ENCODE measurements around the gene SORBS1. TPM values are rescaled to one million over a fixed set of nuclear protein-coding genes. Genes with fewer than 3 reads are reported as not detected.
A peak's percentile ranks its signal among the peaks of the same experiment; 100 is the strongest.

The SORBS1 gene
- total and polyA plus RNA-seq, 2 experiments from 2014 or later, result 17.0 to 40.2 TPM

DNA sequence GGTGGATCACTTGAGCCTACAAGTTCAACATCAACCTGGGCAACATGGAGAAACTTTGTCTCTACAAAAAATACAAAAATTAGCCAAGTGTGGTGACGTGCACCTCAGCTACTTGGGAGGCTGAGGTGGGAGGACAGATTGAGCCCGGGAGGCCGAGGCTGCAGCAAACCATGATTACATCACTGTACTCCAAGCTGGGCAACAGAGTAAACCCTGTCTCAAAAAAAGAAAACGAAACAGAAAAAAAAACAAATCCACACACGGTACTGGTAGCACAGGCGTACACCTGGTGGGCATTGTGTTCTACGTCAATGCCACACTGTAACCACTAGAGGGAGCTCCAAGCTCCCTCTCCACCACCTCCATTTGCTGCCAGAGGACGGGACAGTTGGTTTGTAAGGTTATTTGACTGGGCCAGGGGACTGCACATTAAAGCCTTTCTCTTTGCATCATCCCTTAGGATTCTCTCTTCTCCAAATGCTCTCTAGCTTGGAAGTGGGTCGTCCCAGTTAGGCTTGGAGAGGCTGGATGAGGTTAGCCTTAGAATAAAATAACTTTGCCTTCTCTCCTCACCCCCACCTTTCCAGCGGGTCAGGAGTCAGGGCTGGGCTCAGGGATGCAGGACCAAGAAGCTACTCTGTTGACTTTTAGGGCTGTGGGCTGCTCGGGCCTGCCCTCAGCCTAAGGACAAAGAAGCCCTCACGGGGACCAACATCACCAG, 130.8 kb downstream of the SORBS1 start:
- H3K4me3 ChIP-seq, result no peak overlapping the region
- no peaks in the 10 kb centered on the region for H3K9me3 ChIP-seq (ENCODE audit: low read depth)
- WGBS (ENCODE audit: low lambda C conversion rate, missing lambda C conversion rate), result 42% methylated on average over 12 of the region's 12 CpGs
- peak overlapping the region; percentile 56 for H3K27ac ChIP-seq
- no peaks in the 10 kb centered on the region for H3K27me3 ChIP-seq
- H3K9me2 ChIP-seq (replicated peaks; ENCODE audit: insufficient read depth), result no peaks in the 10 kb centered on the region
- H2AFZ ChIP-seq, result no peak overlapping the region
- H3K36me3 ChIP-seq (replicated peaks; ENCODE audit: insufficient read depth, low read depth), result no peaks in the 10 kb centered on the region
- H3K4me1 ChIP-seq (ENCODE audit: insufficient read depth), result no peaks in the 10 kb centered on the region
- TF ChIP-seq EZH2phosphoT487 (IDR thresholded peaks at IDR 0.05; ENCODE audit: low read depth, severe bottlenecking, unreplicated experiment), result no peak
- TF ChIP-seq, protein P1, sequence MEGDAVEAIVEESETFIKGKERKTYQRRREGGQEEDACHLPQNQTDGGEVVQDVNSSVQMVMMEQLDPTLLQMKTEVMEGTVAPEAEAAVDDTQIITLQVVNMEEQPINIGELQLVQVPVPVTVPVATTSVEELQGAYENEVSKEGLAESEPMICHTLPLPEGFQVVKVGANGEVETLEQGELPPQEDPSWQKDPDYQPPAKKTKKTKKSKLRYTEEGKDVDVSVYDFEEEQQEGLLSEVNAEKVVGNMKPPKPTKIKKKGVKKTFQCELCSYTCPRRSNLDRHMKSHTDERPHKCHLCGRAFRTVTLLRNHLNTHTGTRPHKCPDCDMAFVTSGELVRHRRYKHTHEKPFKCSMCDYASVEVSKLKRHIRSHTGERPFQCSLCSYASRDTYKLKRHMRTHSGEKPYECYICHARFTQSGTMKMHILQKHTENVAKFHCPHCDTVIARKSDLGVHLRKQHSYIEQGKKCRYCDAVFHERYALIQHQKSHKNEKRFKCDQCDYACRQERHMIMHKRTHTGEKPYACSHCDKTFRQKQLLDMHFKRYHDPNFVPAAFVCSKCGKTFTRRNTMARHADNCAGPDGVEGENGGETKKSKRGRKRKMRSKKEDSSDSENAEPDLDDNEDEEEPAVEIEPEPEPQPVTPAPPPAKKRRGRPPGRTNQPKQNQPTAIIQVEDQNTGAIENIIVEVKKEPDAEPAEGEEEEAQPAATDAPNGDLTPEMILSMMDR (IDR thresholded peaks at IDR 0.05; ENCODE audit: poor library complexity), result peak; percentile 95
- H3K4me2 ChIP-seq, result no peak overlapping the region
- H3K79me2 ChIP-seq, result no peaks in the 10 kb centered on the region
- peak; percentile 80 for DNase-seq (ENCODE audit: low spot score)
- H4K20me1 ChIP-seq (ENCODE audit: insufficient read depth, poor library complexity, severe bottlenecking), result no peaks in the 10 kb centered on the region

DNA sequence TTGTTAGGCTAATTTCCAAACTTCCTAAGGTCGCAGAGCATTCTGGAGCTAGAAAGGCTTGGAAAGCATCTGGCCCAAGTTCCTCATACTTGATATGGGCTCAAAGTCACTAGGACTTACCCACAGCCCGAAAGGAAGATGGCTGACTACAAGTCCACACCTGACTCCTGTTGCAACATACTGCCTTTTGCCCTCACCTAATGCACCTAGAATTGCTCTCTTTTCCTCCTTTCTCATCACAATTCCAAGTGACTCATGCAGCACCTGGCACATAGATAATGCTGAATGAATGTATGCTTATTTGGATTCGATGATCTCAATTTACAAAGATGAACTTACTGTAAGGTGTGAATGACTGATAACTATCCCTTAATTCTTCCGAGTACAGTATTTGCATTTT, 131.5 kb downstream of the SORBS1 start:
- H3K79me2 ChIP-seq, result no peaks in the 10 kb centered on the region
- no peaks in the 10 kb centered on the region for H3K36me3 ChIP-seq (replicated peaks; ENCODE audit: insufficient read depth, low read depth)
- peak overlapping the region; percentile 81 for H3K27ac ChIP-seq
- H3K9me2 ChIP-seq (replicated peaks; ENCODE audit: insufficient read depth), result no peaks in the 10 kb centered on the region
- H3K27me3 ChIP-seq, result no peaks in the 10 kb centered on the region
- TF ChIP-seq, protein P1 (IDR thresholded peaks at IDR 0.05; ENCODE audit: poor library complexity), result no peak
- TF ChIP-seq EZH2 (IDR thresholded peaks at IDR 0.05; ENCODE audit: borderline replicate concordance), result no peak
- TF ChIP-seq EZH2phosphoT487 (IDR thresholded peaks at IDR 0.05; ENCODE audit: low read depth, severe bottlenecking, unreplicated experiment), result no peak
- 84% methylated on average over 4 of the region's 4 CpGs for WGBS (ENCODE audit: low lambda C conversion rate, missing lambda C conversion rate)
- peak; percentile 50 for DNase-seq (ENCODE audit: low spot score)
- no peaks in the 10 kb centered on the region for H3K4me1 ChIP-seq (ENCODE audit: insufficient read depth)
- no peak overlapping the region for H3K4me3 ChIP-seq
- no peaks in the 10 kb centered on the region for H4K20me1 ChIP-seq (ENCODE audit: insufficient read depth, poor library complexity, severe bottlenecking)
- H2AFZ ChIP-seq, result no peak overlapping the region
- H3K4me2 ChIP-seq, result no peak overlapping the region
- H3K9me3 ChIP-seq (ENCODE audit: low read depth), result no peaks in the 10 kb centered on the region

DNA sequence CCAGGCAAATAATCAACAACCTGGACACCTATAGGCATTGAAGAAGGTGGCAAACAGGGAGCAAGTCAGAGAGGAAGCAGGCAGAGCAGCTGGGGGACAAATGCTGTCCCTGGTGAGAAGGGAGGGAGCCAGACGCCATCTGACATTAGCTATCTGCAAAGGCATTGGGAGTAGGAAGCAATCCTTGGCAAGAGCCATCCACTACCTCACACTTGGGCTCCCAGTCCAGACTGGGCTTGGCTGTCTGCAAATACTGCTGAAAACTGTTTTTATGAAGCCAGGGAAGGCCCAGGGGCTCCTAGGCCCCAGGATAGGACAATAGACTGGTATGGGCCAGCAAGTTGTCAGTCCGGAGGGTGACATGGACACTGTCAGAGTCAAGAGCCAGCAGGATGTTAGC, 132.5 kb downstream of the SORBS1 start:
- Histone ChIP-seq H3K27me3 (no peaks in the 10 kb centered on the region), H3K4me3 (no peak overlapping the region), H3K4me1 (ENCODE audit: insufficient read depth) (no peaks in the 10 kb centered on the region), H3K9me2 (replicated peaks; ENCODE audit: insufficient read depth) (no peaks in the 10 kb centered on the region), H3K9me3 (ENCODE audit: low read depth) (no peaks in the 10 kb centered on the region), H3K4me2 (no peak overlapping the region), H3K79me2 (no peaks in the 10 kb centered on the region), H2AFZ (no peak overlapping the region), H3K27ac (no peak overlapping the region), H3K36me3 (replicated peaks; ENCODE audit: insufficient read depth, low read depth) (no peaks in the 10 kb centered on the region), H4K20me1 (ENCODE audit: insufficient read depth, poor library complexity, severe bottlenecking) (no peaks in the 10 kb centered on the region)
- WGBS (ENCODE audit: low lambda C conversion rate, missing lambda C conversion rate), result 90% methylated on average over 2 of the region's 2 CpGs
- no peak for DNase-seq (ENCODE audit: low spot score)
- no peak for TF ChIP-seq EZH2phosphoT487 (IDR thresholded peaks at IDR 0.05; ENCODE audit: low read depth, severe bottlenecking, unreplicated experiment)
- no peak for TF ChIP-seq EZH2 (IDR thresholded peaks at IDR 0.05; ENCODE audit: borderline replicate concordance)
- TF ChIP-seq, protein P1 (IDR thresholded peaks at IDR 0.05; ENCODE audit: poor library complexity), result no peak

Measured in hepatocyte (in vitro differentiated cells).